ENCODE results near the gene CCDC83. TPM values are rescaled to one million over a fixed set of nuclear protein-coding genes. Genes with fewer than 3 reads are reported as not detected.

The CCDC83 gene
- total and polyA plus RNA-seq, 9 of the 15 experiments (the other 6 are each of a cell fraction or from before 2014, with no cell fraction given) = not detected

DNA sequence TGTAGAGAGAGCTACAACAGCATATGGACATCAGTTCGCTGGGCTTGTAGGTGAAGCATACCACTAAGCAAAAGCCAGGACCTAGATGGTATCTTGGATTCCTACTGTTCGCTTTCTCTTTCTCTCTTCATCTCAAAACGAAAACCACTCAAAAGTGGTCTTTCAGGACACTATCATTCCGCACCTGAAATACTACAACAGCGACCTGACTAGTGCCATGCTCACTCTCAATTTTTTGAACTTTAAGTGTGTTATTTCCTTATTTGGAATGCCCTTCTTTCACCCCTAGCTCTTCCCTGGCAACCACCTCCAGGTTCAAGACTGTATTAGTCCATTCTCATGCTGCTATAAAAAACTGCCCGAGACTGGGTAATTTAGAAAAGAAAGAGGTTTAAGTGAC is 59.2 kb downstream of the CCDC83 start:
- BruUV-seq (replicated peaks) = no TSS peak
- Histone ChIP-seq H3K4me2 (ENCODE audit: insufficient read depth, low read length) (no peak overlapping the region), H3K79me2 (ENCODE audit: control insufficient read depth, insufficient read depth, low read length) (no peaks in the 10 kb centered on the region), H4K20me1 (replicated peaks; ENCODE audit: control insufficient read depth, insufficient read depth, low read length) (no peaks in the 10 kb centered on the region), H3K4me3 (no peak overlapping the region), H3K27me3 (ENCODE audit: control insufficient read depth in 2 of 2, insufficient read depth in 2 of 2, low read length in 2 of 2) (peaks cover 6 to 8% of the 10 kb centered on the region in 2 experiments; a peak in 4 of 5 replicates), H3K27ac (ENCODE audit: extremely low read depth, low read depth, low read length) (no peak overlapping the region), H3K9ac (ENCODE audit: insufficient read depth in 1 of 2, low read depth in 2 of 2, low read length in 2 of 2) (no peak overlapping the region), H3K36me3 (ENCODE audit: control insufficient read depth, insufficient read depth, low read length) (no peaks in the 10 kb centered on the region), H3K9me3 (replicated peaks; ENCODE audit: control insufficient read depth, insufficient read depth, low read depth, low read length) (no peaks in the 10 kb centered on the region), H2AFZ (ENCODE audit: low read depth, low read length) (no peak overlapping the region), H3K4me1 (replicated peaks in 1 of 2; ENCODE audit: control insufficient read depth in 2 of 2, insufficient read depth in 2 of 2, low read length in 2 of 2) (no peaks in the 10 kb centered on the region), H3K9me1 (ENCODE audit: control insufficient read depth, insufficient read depth, low read length) (no peaks in the 10 kb centered on the region)
- FAIRE-seq = no peak
- WGBS (ENCODE audit: insufficient coverage, low coverage, missing lambda C conversion rate) = under 1% methylated on average over 6 of the region's 6 CpGs
- ATAC-seq = no peak
- in situ Hi-C loops (cut with MboI) = no loop called here
- DNase-seq (ENCODE audit: extremely low read depth in 1 of 4, low spot score in 3 of 4) = no peak
- CTCF ChIA-PET (ENCODE audit: low intra/inter-chr PET ratio) = no interaction called here
- intact Hi-C loops (cut with micrococcal nuclease) = no loop called here
- TF ChIP-seq HSF4 (CRISPR knock-in tag; IDR thresholded peaks at IDR 0.05; ENCODE audit: borderline replicate concordance) (no peak), BMI1 (IDR thresholded peaks at IDR 0.05; ENCODE audit: low read length) (peak; percentile 43), RNF2 (IDR thresholded peaks at IDR 0.05) (peak; percentile 64; the same call in 1 of the 2 replicates), CBX8 (IDR thresholded peaks at IDR 0.05; ENCODE audit: borderline replicate concordance, extremely low read depth, low read depth, low read length, poor library complexity, severe bottlenecking) (peak; percentile 84), OTX1 (CRISPR knock-in tag; IDR thresholded peaks at IDR 0.05) (no peak), ZNF584 (CRISPR knock-in tag; IDR thresholded peaks at IDR 0.05; ENCODE audit: low read depth) (no peak)
- POLR2A ChIA-PET = no interaction called here

Measured in K562 (cell line).